Endothelial cell of umbilical vein (primary cell): ENCODE data around the gene MRPS18B. TPM values are rescaled to one million over a fixed set of nuclear protein-coding genes. Genes with fewer than 3 reads are reported as not detected.

ENCODE experiments used
- BruUV-seq: library from RNA; stranded (reverse); fragments of 400-500 nt; replicated peaks from 2 replicates; lab custom pipeline; 2021; lab: Mats Ljungman, UMichigan
- CTCF ChIA-PET: fragments of 300-600, 350-600 bp; sonication (Branson Sonifier 250); formaldehyde crosslinking; loops from one replicate; lab custom pipeline; 2021; ENCODE audit warnings: antibody characterized with exemption, inconsistent platforms; lab: Charles Lee
- POLR2A ChIA-PET: fragments of 300-600, 350-600 bp; sonication (Branson Sonifier 250); formaldehyde crosslinking; loops from one replicate; lab custom pipeline; 2021; ENCODE audit warnings: antibody characterized with exemption, inconsistent platforms; lab: Charles Lee
- DNase-seq: peaks from one replicate; pipeline ENCODE4 v3.0.0-alpha.2; 2011; ENCODE audit warnings: low read depth, low spot score
- FAIRE-seq: peaks from 2 replicates; lab custom pipeline; 2011; peaks lifted over from hg19 to GRCh38; lab: Jason Lieb, UNC
- H2AFZ ChIP-seq: 2 replicates; pipeline ENCODE4 v1.6.0; 2012; ENCODE audit warnings: low read depth, low read length, control low read depth, inconsistent platforms
- H3K27ac ChIP-seq: 2 replicates; pipeline ENCODE4 v1.5.1; 2011; ENCODE audit warnings: low read depth, mild to moderate bottlenecking, control low read depth, low read length, moderate library complexity; ENCODE audit not compliant: insufficient read depth
- H3K27me3 ChIP-seq, 2 experiments: 2 replicates each; pipeline versions ENCODE4 v1.6.0 to v1.6.1; 2011; ENCODE audit warnings: low read length in 2 of 2, mixed read lengths in 1 of 2; ENCODE audit not compliant: control insufficient read depth in 2 of 2, insufficient read depth in 2 of 2
- H3K36me3 ChIP-seq, 2 experiments: 2 replicates in 1 of 2; 3 replicates in 1 of 2; pipeline ENCODE4 v1.5.1; 2011; ENCODE audit warnings: low read length in 2 of 2, mild to moderate bottlenecking in 1 of 2, moderate library complexity in 1 of 2; ENCODE audit not compliant: control insufficient read depth in 2 of 2, insufficient read depth in 2 of 2; ENCODE audit errors: extremely low read depth in 1 of 2
- H3K4me1 ChIP-seq: 3 replicates; pipeline ENCODE4 v1.5.1; 2011; ENCODE audit warnings: mild to moderate bottlenecking, low read length; ENCODE audit not compliant: control insufficient read depth, insufficient read depth; ENCODE audit errors: extremely low read depth
- H3K4me2 ChIP-seq: 2 replicates; pipeline ENCODE4 v1.6.1; 2011; ENCODE audit warnings: low read length, control low read depth, mixed read lengths; ENCODE audit not compliant: insufficient read depth
- H3K4me3 ChIP-seq, 3 experiments: fragments of 200-600 bp in 1 of 3; sonication (generic), shearing (Covaris generic) in 1 of 3; replicated peaks in 1 of 3; 2 replicates each; pipeline ENCODE4 v1.5.1; 2011 to 2016; ENCODE audit warnings: control low read depth in 3 of 3, low read length in 3 of 3, mild to moderate bottlenecking in 2 of 3, inconsistent platforms in 1 of 3, low read depth in 1 of 3, moderate library complexity in 1 of 3; ENCODE audit not compliant: insufficient read depth in 1 of 3
- H3K79me2 ChIP-seq: 2 replicates; pipeline ENCODE4 v1.6.0; 2012; ENCODE audit warnings: low read length, inconsistent platforms; ENCODE audit not compliant: control insufficient read depth, insufficient read depth
- H3K9ac ChIP-seq: replicated peaks from 2 replicates; pipeline ENCODE3; 2011; ENCODE audit warnings: low read length, control low read depth; ENCODE audit not compliant: insufficient read depth; ENCODE audit errors: extremely low read depth
- H3K9me1 ChIP-seq: replicated peaks from 3 replicates; pipeline ENCODE4 v1.6.0; 2011; ENCODE audit warnings: mild to moderate bottlenecking, low read length; ENCODE audit not compliant: control insufficient read depth, insufficient read depth; ENCODE audit errors: extremely low read depth
- H3K9me3 ChIP-seq: replicated peaks from 2 replicates; pipeline ENCODE4 v1.5.1; 2012; ENCODE audit warnings: low read length, inconsistent platforms; ENCODE audit not compliant: control insufficient read depth, insufficient read depth
- H4K20me1 ChIP-seq: replicated peaks from 2 replicates; pipeline ENCODE3; 2011; ENCODE audit warnings: mild to moderate bottlenecking, low read length; ENCODE audit not compliant: control insufficient read depth, insufficient read depth; ENCODE audit errors: extremely low read depth
- EZH2 ChIP-seq: IDR thresholded peaks from 2 replicates; pipeline ENCODE4 v1.6.1; 2012; ENCODE audit warnings: borderline replicate concordance, low read depth, mild to moderate bottlenecking, moderate library complexity, low read length, inconsistent platforms; ENCODE audit not compliant: severe bottlenecking
- FOS ChIP-seq: IDR thresholded peaks from 2 replicates; pipeline ENCODE4 v1.6.1; 2011; ENCODE audit warnings: mild to moderate bottlenecking, low read length, moderate library complexity, borderline replicate concordance; ENCODE audit not compliant: insufficient read depth
- GATA2 ChIP-seq: IDR thresholded peaks from 2 replicates; pipeline ENCODE4 v1.7.0; 2011; ENCODE audit warnings: low read depth, mild to moderate bottlenecking, moderate library complexity, mixed read lengths, low read length; ENCODE audit not compliant: insufficient read length, insufficient read depth
- JUN ChIP-seq: IDR thresholded peaks from 2 replicates; pipeline ENCODE4 v1.6.1; 2011; ENCODE audit warnings: borderline replicate concordance, low read depth; ENCODE audit not compliant: insufficient read length, insufficient read depth
- MAX ChIP-seq: IDR thresholded peaks from 2 replicates; pipeline ENCODE4 v1.6.1; 2011; ENCODE audit not compliant: insufficient read depth, insufficient read length
- POLR2A ChIP-seq: IDR thresholded peaks from 2 replicates; pipeline ENCODE4 v1.6.1; 2012; ENCODE audit warnings: low read depth, mild to moderate bottlenecking, control low read depth, low read length
- POLR2AphosphoS5 ChIP-seq: IDR thresholded peaks from 2 replicates; pipeline ENCODE4 v1.6.1; 2012; ENCODE audit warnings: low read depth, mild to moderate bottlenecking, control low read depth, low read length, moderate library complexity; ENCODE audit not compliant: insufficient read depth
- dilution Hi-C: fragments of 300-500 bp; cut with MboI; formaldehyde crosslinking; loops from one replicate; pipeline ENCODE4 v1.15.0; 2019; ENCODE audit warnings: low sequenced_read_pairs; ENCODE audit not compliant: extremely low pct_ligation_motif_present
- intact Hi-C: fragments of 100-400 bp; cut with micrococcal nuclease; formaldehyde crosslinking; loops from one replicate; pipeline ENCODE4 v1.10.0; 2022
- polyA plus RNA-seq, 4 experiments: library from polyadenylated mRNA; depleted of rRNA in 3 of 4; stranded (reverse) in 3 of 4; unstranded in 1 of 4; fragments of >200 nt; gene quantifications; 2 replicates each; pipeline versions ENCODE4 v1.2.1 to v1.2.3, GENCODE V29; 2011 to 2012; ENCODE audit warnings: missing spikeins in 1 of 4
- total RNA-seq: library from RNA; stranded (reverse); gene quantifications from 2 replicates; pipeline ENCODE4 v1.2.3, GENCODE V29; 2021
- TF ChIP-seq, protein P1 (sequence below), 2 donors: IDR thresholded peaks; 1 replicate in 1 of 2; 2 replicates in 1 of 2; pipeline ENCODE4 v1.5.1; 2011; ENCODE audit warnings: low read length in 2 of 2, mild to moderate bottlenecking in 2 of 2, moderate library complexity in 2 of 2, control low read depth in 1 of 2, inconsistent platforms in 1 of 2, low read depth in 1 of 2; ENCODE audit not compliant: insufficient read depth in 1 of 2; ENCODE audit errors: extremely low read depth in 1 of 2

MRPS18B gene
- total and polyA plus RNA-seq, 2 donors (not counting 3 experiments of a cell fraction or from before 2014, with no cell fraction given): 32.6 to 49.1 TPM

DNA sequence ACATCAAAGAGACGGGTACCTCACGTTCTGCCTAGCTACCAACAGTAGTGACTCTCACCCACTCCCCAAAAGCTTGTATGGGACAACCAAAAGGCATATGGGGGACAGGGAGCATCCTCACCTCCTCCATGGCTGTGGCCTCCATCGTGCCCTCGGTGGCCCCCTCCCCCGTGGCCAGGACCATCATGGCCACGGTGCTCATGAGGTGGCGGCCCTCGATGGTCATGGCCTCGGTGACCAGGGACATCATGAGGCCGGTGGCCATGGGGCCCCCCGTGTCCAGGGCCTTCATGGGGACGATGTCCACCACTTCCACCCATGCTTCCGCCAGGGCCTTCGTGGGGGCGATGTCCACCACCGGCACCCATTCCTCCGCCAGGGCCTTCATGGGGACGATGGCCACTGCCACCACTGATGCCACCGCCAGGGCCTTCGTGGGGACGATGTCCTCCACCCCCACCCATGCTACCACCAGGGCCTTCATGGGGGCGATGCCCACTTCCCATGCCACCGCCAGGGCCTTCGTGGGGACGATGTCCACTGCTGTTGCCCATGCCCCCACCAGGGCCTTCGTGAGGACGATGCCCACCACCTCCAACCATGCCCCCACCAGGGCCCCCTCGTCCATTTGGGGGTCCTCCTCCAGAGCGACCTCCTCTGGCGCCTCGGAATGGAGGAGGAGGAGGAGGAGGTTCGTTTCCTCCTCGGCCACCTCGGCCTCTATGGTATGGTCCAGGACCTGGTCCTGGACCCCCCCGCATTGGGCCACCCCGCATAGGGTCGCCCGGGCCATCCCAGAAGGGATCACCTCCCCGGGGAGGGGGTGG lies 15.6 kb upstream of the MRPS18B start:
- H3K4me2 ChIP-seq: no peak overlapping the region
- no peak overlapping the region for H3K4me3 ChIP-seq
- FAIRE-seq (no peak), DNase-seq (no peak)
- no peaks in the 10 kb centered on the region for H3K9me1 ChIP-seq
- H3K4me1 ChIP-seq: peaks cover 8% of the 10 kb centered on the region
- H3K36me3 ChIP-seq: peaks cover 46 to 58% of the 10 kb centered on the region in 2 experiments
- no peak for TF ChIP-seq POLR2AphosphoS5
- TF ChIP-seq, protein P1, sequence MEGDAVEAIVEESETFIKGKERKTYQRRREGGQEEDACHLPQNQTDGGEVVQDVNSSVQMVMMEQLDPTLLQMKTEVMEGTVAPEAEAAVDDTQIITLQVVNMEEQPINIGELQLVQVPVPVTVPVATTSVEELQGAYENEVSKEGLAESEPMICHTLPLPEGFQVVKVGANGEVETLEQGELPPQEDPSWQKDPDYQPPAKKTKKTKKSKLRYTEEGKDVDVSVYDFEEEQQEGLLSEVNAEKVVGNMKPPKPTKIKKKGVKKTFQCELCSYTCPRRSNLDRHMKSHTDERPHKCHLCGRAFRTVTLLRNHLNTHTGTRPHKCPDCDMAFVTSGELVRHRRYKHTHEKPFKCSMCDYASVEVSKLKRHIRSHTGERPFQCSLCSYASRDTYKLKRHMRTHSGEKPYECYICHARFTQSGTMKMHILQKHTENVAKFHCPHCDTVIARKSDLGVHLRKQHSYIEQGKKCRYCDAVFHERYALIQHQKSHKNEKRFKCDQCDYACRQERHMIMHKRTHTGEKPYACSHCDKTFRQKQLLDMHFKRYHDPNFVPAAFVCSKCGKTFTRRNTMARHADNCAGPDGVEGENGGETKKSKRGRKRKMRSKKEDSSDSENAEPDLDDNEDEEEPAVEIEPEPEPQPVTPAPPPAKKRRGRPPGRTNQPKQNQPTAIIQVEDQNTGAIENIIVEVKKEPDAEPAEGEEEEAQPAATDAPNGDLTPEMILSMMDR (IDR thresholded peaks at IDR 0.05; ENCODE audit: extremely low read depth in 1 of 2, insufficient read depth in 1 of 2, low read depth in 1 of 2, low read length in 2 of 2): no peak
- peak; percentile 52 for TF ChIP-seq POLR2A
- no peaks in the 10 kb centered on the region for H4K20me1 ChIP-seq
- intact Hi-C loops (no loop called here), dilution Hi-C loops (no loop called here)
- no peaks in the 10 kb centered on the region for H3K79me2 ChIP-seq
- no peak overlapping the region for H3K27ac ChIP-seq
- no TSS peak for BruUV-seq
- no peak overlapping the region for H3K9ac ChIP-seq
- H3K9me3 ChIP-seq: no peaks in the 10 kb centered on the region
- CTCF ChIA-PET: interaction anchor here (0.9 to 8.8 kb wide), 3 partner anchors 11 to 119 kb away, joined by 3 to 149 read pairs (median 6); no protein-coding TSS in a partner anchor
- no peaks in the 10 kb centered on the region for H3K27me3 ChIP-seq
- POLR2A ChIA-PET: interaction anchor here (6.2 kb wide), 1 partner anchor 12 kb away, joined by 63 read pairs; no protein-coding TSS in a partner anchor
- no peak overlapping the region for H2AFZ ChIP-seq

DNA sequence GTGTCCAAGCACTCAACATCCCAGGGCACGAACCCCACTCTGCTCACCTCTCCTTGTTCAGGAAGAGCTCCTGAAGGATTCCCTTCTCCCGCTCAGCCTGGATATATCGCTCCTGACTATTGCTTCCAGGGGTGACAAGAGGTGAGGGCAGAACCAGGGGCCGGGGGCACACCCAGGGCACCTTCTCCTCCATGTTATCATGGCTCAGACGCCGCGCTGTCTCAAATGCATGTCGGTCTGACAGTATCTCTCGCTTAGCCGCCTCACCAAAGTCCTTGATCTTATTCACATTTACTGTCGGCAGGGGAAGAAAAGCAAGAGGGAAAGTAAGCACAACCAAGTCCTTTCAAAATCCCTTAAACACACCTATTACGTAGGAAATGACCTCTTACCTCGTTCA lies 13.7 kb upstream of the MRPS18B start:
- Histone ChIP-seq H3K4me2 (no peak overlapping the region), H4K20me1 (no peaks in the 10 kb centered on the region), H3K36me3 (peaks cover 52 to 66% of the 10 kb centered on the region in 2 experiments), H3K79me2 (no peaks in the 10 kb centered on the region), H3K4me1 (peaks cover 8% of the 10 kb centered on the region), H3K4me3 (no peak overlapping the region), H3K27me3 (no peaks in the 10 kb centered on the region), H3K9ac (no peak overlapping the region), H2AFZ (no peak overlapping the region), H3K9me3 (no peaks in the 10 kb centered on the region), H3K27ac (no peak overlapping the region), H3K9me1 (no peaks in the 10 kb centered on the region)
- dilution Hi-C loops: no loop called here
- BruUV-seq: no TSS peak
- DNase-seq: no peak
- intact Hi-C loops: no loop called here
- TF ChIP-seq GATA2: no peak
- TF ChIP-seq FOS: no peak
- TF ChIP-seq MAX: no peak
- no peak for TF ChIP-seq EZH2
- no peak for TF ChIP-seq JUN
- TF ChIP-seq, protein P1 (IDR thresholded peaks at IDR 0.05; ENCODE audit: extremely low read depth in 1 of 2, insufficient read depth in 1 of 2, low read depth in 1 of 2, low read length in 2 of 2): no peak
- TF ChIP-seq POLR2AphosphoS5: no peak
- CTCF ChIA-PET: interaction anchor here (1.2 kb wide), 1 partner anchor 9 kb away, joined by 4 read pairs; no protein-coding TSS in a partner anchor
- POLR2A ChIA-PET: no interaction called here
- FAIRE-seq: no peak
